PC-3 (cell line): Measurements from ENCODE around the gene TEKTIP1.

Source experiments
- CTCF ChIP-seq: fragments of 300-600 bp; sonication (generic); conservative IDR thresholded peaks from 2 replicates; pipeline ENCODE4 v1.5.1; 2017; ENCODE audit warnings: antibody characterized with exemption, low read depth, mild to moderate bottlenecking, low read length
- EZH2 ChIP-seq: fragments of 300-600 bp; sonication (generic); IDR thresholded peaks from one replicate; pipeline ENCODE4 v1.6.1; 2017; ENCODE audit warnings: antibody characterized with exemption, mild to moderate bottlenecking, low read length; ENCODE audit not compliant: unreplicated experiment
- EZH2phosphoT487 ChIP-seq: fragments of 300-600 bp; sonication (generic); IDR thresholded peaks from 2 replicates; pipeline ENCODE4 v1.6.1; 2018; ENCODE audit warnings: mild to moderate bottlenecking, antibody characterized with exemption, low read length, borderline replicate concordance

- TF ChIP-seq CTCF (no peak), EZH2 (no peak), EZH2phosphoT487 (no peak)
Measured at GRCh38 chr19:3518659-3519058, 20.3 kb upstream of the TEKTIP1 start.
